BJ (cell line): Measurements from ENCODE around the gene BIRC3. TPM values are rescaled to one million over a fixed set of nuclear protein-coding genes. Genes with fewer than 3 reads are reported as not detected.

ENCODE experiments used
- CTCF ChIA-PET: fragments of 350-600 bp; formaldehyde crosslinking; extraction: SDS; loops from one replicate; lab custom pipeline; 2021; ENCODE audit warnings: antibody characterized with exemption, inconsistent platforms; lab: Yijun Ruan, JAX
- POLR2A ChIA-PET: fragments of 300-600 bp; sonication (Branson Sonifier 250); formaldehyde crosslinking; extraction: SDS; loops from one replicate; lab custom pipeline; 2021; ENCODE audit warnings: antibody characterized with exemption; lab: Charles Lee
- DNase-seq: peaks from one replicate; pipeline ENCODE4 v3.0.0-alpha.2; 2011; ENCODE audit warnings: low read depth
- H3K27me3 ChIP-seq: 2 replicates; pipeline ENCODE4 v1.6.0; 2011; ENCODE audit warnings: low read length; ENCODE audit not compliant: control insufficient read depth, insufficient read depth
- H3K36me3 ChIP-seq: 2 replicates; pipeline ENCODE4 v1.5.1; 2011; ENCODE audit warnings: low read length; ENCODE audit not compliant: control insufficient read depth, insufficient read depth
- H3K4me3 ChIP-seq: 2 replicates; pipeline ENCODE4 v1.5.1; 2011; ENCODE audit warnings: low read depth, mild to moderate bottlenecking, control low read depth, low read length
- polyA plus RNA-seq: library from polyadenylated mRNA; depleted of rRNA; stranded (reverse); fragments of >200 nt; gene quantifications from 2 replicates; pipeline ENCODE4 v1.2.3, GENCODE V29; 2011
- TF ChIP-seq, protein P1 (sequence below): IDR thresholded peaks from 2 replicates; pipeline ENCODE4 v1.5.1; 2011; ENCODE audit warnings: low read depth, mild to moderate bottlenecking, control low read depth, inconsistent platforms, low read length, moderate library complexity; ENCODE audit not compliant: insufficient read depth

Gene BIRC3
- polyA plus RNA-seq, 1 experiment: 0.48 TPM

GRCh38 chr11:102305352-102306047, 11.8 kb upstream of the BIRC3 start:
- ChIA-PET POLR2A (no interaction called here), CTCF (interaction anchor here (0.6 to 3.4 kb wide), 6 partner anchors 9 to 37 kb away, joined by 3 to 22 read pairs (median 3); no protein-coding TSS in a partner anchor)
- TF ChIP-seq, protein P1, sequence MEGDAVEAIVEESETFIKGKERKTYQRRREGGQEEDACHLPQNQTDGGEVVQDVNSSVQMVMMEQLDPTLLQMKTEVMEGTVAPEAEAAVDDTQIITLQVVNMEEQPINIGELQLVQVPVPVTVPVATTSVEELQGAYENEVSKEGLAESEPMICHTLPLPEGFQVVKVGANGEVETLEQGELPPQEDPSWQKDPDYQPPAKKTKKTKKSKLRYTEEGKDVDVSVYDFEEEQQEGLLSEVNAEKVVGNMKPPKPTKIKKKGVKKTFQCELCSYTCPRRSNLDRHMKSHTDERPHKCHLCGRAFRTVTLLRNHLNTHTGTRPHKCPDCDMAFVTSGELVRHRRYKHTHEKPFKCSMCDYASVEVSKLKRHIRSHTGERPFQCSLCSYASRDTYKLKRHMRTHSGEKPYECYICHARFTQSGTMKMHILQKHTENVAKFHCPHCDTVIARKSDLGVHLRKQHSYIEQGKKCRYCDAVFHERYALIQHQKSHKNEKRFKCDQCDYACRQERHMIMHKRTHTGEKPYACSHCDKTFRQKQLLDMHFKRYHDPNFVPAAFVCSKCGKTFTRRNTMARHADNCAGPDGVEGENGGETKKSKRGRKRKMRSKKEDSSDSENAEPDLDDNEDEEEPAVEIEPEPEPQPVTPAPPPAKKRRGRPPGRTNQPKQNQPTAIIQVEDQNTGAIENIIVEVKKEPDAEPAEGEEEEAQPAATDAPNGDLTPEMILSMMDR: no peak
- DNase-seq: no peak
- no peaks in the 10 kb centered on the region; the same call in 1 of the 2 replicates for H3K27me3 ChIP-seq
- H3K4me3 ChIP-seq: no peak overlapping the region
- no peaks in the 10 kb centered on the region for H3K36me3 ChIP-seq

GRCh38 chr11:102306048-102306597, 11.2 kb upstream of the BIRC3 start:
- no peaks in the 10 kb centered on the region; the same call in 1 of the 2 replicates for H3K27me3 ChIP-seq
- TF ChIP-seq, protein P1: no peak
- ChIA-PET CTCF (interaction anchor here (0.6 to 3.4 kb wide), 6 partner anchors 9 to 36 kb away, joined by 3 to 22 read pairs (median 3); no protein-coding TSS in a partner anchor), POLR2A (no interaction called here)
- no peak for DNase-seq
- no peaks in the 10 kb centered on the region for H3K36me3 ChIP-seq
- H3K4me3 ChIP-seq: no peak overlapping the region

GRCh38 chr11:102306817-102307726, 10.2 kb upstream of the BIRC3 start:
- Histone ChIP-seq H3K36me3 (no peaks in the 10 kb centered on the region), H3K4me3 (no peak overlapping the region), H3K27me3 (no peaks in the 10 kb centered on the region; the same call in 1 of the 2 replicates)
- no peak for DNase-seq
- TF ChIP-seq, protein P1: no peak
- ChIA-PET CTCF (interaction anchor here (0.7 to 3.4 kb wide), 5 partner anchors 13 to 189 kb away, joined by 3 to 22 read pairs (median 5); no protein-coding TSS in a partner anchor), POLR2A (no interaction called here)

DNA sequence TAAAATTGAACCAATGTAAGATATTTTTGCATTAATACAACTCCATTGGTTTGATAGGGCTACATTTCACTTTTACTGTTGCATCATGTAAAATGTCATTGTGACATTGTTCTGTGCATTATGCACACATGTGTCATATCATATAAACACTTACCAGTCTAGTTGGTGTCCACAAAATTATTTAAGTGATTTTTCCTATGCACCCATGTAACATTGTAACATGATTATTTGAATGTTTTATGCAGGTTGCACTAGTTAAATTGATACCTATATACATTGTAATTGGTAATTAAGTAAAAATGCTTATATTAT, 9.6 kb upstream of the BIRC3 start:
- H3K36me3 ChIP-seq: no peaks in the 10 kb centered on the region
- H3K27me3 ChIP-seq: no peaks in the 10 kb centered on the region; the same call in 1 of the 2 replicates
- ChIA-PET POLR2A (no interaction called here), CTCF (interaction anchor here (0.7 to 3.4 kb wide), 5 partner anchors 11 to 188 kb away, joined by 3 to 22 read pairs (median 5); no protein-coding TSS in a partner anchor)
- TF ChIP-seq, protein P1: no peak
- DNase-seq: no peak
- no peak overlapping the region for H3K4me3 ChIP-seq
